Activated T-cell treated with anti-CD3 and anti-CD28 coated beads for 48 hours (primary cell): ENCODE measurements around the gene TOR2A.

Experiments used
- DNase-seq: peaks from one replicate; pipeline ENCODE4 v3.0.0-alpha.2; 2020; ENCODE audit warnings: low read depth

Gene TOR2A

GRCh38 chr9:127720031-127720864 is 14.8 kb downstream of the TOR2A start:
- DNase-seq = no peak

- no peak for DNase-seq
Observed at GRCh38 chr9:127717766-127718165, 17.3 kb downstream of the TOR2A start.

- DNase-seq = no peak
Observed at GRCh38 chr9:127716412-127716811, 18.7 kb downstream of the TOR2A start.

GRCh38 chr9:127715470-127716337 is 19.4 kb downstream of the TOR2A start, which contains the start of the genes PTRH1 and TTC16:
Gene PTRH1 (minus strand): TSS chr9:127715663. CDS start chr9:127715639, 24 bp downstream.
Gene TTC16 (plus strand): TSS chr9:127716079. CDS start chr9:127716146, 67 bp downstream.
- DNase-seq = peak; percentile 95

GRCh38 chr9:127714951-127715469 is 20.1 kb downstream of the TOR2A start:
- no peak for DNase-seq

- DNase-seq = no peak
Observed at GRCh38 chr9:127714020-127714750, 20.9 kb downstream of the TOR2A start.

GRCh38 chr9:127712867-127713266 is 22.2 kb downstream of the TOR2A start:
- no peak for DNase-seq

GRCh38 chr9:127712371-127712770 is 22.7 kb downstream of the TOR2A start:
- DNase-seq = no peak

GRCh38 chr9:127711831-127712274 is 23.2 kb downstream of the TOR2A start:
- DNase-seq = no peak

GRCh38 chr9:127711226-127711701 is 23.8 kb downstream of the TOR2A start:
- no peak for DNase-seq

- DNase-seq = no peak
Observed at GRCh38 chr9:127710204-127710783, 24.8 kb downstream of the TOR2A start.

GRCh38 chr9:127708952-127709587 is 26.0 kb downstream of the TOR2A start:
- no peak for DNase-seq

GRCh38 chr9:127707766-127708165 is 27.3 kb downstream of the TOR2A start:
- peak; percentile 37 for DNase-seq

GRCh38 chr9:127706836-127707241 is 28.3 kb downstream of the TOR2A start, which contains the start of gene CFAP157:
Gene CFAP157 (plus strand): TSS chr9:127706988. CDS start chr9:127707032, 44 bp downstream.
- DNase-seq = no peak

- DNase-seq = no peak
Observed at GRCh38 chr9:127705577-127706379, 29.3 kb downstream of the TOR2A start.

- no peak for DNase-seq
Observed at GRCh38 chr9:127703289-127703946, 31.7 kb downstream of the TOR2A start.

- no peak for DNase-seq
Observed at GRCh38 chr9:127700594-127701255, 34.4 kb downstream of the TOR2A start.

GRCh38 chr9:127700140-127700539 is 35.0 kb downstream of the TOR2A start:
- DNase-seq = no peak
